Skin epidermis (tissue), 12 donors: Measurements from ENCODE around the gene POT1.

Experiments
- H3K27ac ChIP-seq, 21 experiments: fragments of 200-600 bp; sonication (generic) in 11 of 21; one replicate each; pipeline ENCODE4 v1.5.0; 2020; ENCODE audit warnings: mild to moderate bottlenecking in 3 of 21, inconsistent platforms in 2 of 21, moderate library complexity in 2 of 21
- H3K4me3 ChIP-seq, 7 experiments: fragments of 200-600 bp; sonication (generic) in 2 of 7; one replicate each; pipeline ENCODE4 v1.5.0; 2020; ENCODE audit warnings: inconsistent platforms in 2 of 7, mild to moderate bottlenecking in 2 of 7, moderate library complexity in 1 of 7

POT1 gene

DNA sequence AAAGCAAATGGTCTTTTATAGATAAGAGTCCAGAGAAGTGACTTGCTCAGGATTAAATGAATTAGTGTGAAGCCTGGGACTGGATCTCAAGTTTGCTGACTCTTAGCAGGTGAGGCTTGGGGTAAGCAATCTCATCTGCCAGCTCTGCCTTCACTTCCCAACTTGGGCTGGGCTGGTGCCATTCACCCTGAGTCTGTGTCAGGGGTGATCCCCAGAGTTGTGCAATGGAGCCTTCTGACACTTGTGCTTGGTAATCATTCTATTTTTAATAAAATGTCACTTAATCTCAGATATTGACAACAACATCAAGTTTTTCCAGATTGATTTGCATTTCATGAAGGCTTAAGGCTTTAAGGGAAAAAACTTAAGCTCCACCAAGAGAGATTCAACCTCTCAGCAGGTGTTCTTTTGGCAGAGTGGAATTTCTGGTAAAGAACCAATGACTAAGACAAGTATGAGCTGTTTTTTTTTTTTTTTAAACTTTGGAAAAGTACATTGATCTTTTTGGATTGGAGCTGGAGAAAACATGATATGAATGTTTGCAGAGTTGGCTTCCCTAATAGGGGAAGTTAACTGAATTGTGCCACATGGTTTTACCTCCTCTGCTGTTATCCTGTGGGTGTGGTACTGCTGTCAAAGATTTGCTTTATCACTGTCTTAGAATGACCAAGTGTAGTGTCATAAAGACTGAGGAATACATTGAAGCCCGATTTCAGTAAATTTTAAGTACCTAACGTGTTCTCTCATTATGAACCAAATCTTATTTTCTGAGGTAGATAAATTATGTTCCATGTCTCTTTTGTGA, 115.4 kb downstream of the POT1 start:
- Histone ChIP-seq H3K27ac (no peak overlapping the region), H3K4me3 (no peak overlapping the region)

DNA sequence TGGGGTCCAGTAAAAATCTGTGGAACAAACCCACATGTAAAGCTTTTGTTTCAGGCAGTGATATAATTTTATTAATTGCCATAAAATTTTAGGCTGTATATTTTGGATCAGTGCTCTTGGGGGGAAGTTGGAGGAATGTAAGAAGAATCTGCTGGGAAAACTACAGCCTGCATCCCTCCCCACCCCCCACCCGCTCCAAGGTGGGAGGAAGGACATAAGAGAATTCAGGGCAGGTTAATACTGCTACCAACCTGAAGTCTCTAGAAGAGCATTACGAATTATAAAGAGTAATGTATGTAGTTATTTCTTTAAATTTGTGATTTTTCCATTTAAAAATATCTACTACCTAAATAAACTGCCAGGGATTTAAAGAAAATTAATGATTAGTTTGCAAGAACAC, 116.9 kb downstream of the POT1 start:
- H3K4me3 ChIP-seq, result no peak overlapping the region
- H3K27ac ChIP-seq, result no peak overlapping the region

DNA sequence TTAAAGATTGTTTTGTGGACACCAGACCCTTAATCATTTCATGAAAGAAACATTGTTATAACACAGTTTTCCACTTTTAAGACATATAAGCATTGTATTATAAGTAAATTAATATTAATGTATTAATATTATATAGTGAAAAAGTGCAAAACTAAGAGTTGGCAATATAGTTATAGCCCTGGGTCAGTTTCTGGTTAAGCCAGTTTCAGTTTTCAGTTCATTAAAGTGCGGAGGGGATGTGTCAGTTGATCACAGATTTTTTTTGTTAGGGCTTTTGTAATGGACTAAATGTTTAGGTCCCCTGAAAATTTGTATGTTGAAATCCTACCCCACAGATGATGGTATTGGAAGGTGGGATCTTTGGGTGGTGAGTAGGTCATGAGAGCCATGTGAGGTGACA, 118.3 kb downstream of the POT1 start:
- Histone ChIP-seq H3K4me3 (no peak overlapping the region), H3K27ac (no peak overlapping the region)

DNA sequence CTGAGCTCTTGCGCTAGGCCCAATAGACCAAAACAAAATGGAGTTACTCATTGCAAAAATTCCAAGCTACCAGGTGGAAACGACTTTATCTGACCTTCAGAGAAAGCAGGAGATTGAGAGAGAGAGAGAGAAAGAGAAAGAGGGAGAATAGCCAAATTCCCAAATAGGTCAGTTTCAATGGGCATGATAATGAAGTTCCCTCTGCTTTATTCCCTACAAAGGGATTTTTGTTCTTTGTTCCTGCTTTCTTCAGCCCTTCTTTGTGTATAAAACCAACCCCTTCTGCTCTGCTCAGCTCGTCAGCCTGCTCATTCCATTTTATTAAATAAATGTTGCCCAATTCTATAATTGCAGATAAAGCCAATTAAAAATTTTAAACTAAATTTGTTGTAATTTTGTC, 119.0 kb downstream of the POT1 start:
- Histone ChIP-seq H3K4me3 (no peak overlapping the region), H3K27ac (no peak overlapping the region)

DNA sequence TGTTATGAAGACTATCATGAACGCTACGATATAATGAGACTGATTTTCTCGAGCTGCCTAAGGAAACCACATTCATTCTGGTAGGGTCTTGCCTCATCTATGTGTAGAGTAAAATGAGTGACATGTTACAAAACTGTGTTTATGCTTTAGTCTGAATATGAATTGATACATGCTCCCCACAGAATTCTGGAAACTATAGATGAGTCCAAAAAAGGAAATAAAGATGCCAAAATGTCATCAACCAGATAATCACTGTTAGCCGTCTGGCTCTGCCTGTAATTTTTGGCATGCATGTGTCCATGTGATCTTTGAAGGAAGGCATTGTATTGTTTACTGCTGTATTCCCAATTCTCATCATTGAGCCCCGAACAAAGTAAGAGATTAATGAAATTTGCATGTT, 121.4 kb downstream of the POT1 start:
- Histone ChIP-seq H3K27ac (no peak overlapping the region), H3K4me3 (no peak overlapping the region)

DNA sequence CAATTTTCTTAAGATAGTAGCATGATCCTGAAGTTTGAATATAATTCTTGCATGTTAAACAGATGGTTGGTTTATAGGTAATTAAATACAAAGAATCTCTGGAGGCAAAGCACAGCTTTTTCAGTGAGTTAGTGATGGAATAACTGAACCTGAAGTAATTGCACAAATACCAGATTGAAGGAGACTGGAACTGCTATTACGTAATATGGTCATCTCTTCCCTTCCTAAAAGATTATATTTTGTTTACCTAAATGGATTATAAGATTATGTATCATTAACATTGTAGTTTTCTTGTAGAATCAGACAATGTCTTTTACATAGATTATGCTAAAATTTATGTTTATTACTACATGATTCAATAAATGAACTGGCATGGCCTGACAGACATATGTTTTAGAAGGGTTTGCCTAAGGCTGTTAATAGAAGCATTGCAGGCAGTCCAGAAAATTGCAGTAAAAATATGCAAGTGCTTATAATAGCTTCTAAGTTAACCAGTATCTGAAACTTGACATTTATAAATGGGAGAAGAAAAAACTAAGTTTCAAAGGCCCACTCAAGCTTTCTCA, 128.2 kb downstream of the POT1 start:
- Histone ChIP-seq H3K27ac (no peak overlapping the region), H3K4me3 (no peak overlapping the region)

DNA sequence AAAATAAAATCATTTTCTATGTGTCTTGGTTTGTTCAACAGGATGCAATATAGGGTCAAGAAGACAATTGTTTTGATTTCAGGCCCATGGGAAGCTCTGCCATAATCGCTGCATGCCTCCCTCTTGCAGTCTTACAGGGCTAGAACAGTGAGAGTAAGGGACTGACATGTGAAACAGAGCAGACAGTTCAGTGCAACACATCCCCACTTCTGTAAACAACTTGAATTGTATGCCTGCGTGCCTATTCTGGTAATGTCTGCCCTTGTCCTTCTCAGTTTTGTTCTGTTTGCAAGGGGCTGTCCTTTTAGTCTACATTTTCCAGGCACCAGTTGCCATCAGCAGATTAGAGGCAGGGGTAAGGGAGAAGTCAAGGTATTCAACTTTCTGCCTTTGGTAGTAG, 129.2 kb downstream of the POT1 start:
- Histone ChIP-seq H3K27ac (no peak overlapping the region), H3K4me3 (no peak overlapping the region)

DNA sequence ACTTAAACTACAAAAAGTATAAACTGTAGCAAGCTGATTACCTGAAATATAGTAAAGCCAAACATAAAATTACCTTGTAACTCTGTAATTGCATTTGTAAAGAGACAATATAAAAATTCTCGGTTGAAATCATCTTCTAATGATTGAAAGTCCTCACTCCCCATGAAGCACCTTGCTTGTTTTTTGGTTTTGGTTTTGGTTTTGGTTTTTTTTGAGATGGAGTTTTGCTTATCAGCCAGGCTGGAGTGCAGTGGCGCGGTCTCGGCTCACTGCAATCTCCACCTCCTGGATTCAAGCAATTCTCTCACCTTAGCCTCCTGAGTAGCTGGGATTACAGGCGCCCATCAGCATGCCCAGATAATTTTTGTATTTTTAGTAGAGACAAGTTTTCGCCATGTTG, 130.2 kb downstream of the POT1 start:
- H3K4me3 ChIP-seq, result no peak overlapping the region
- H3K27ac ChIP-seq, result no peak overlapping the region

DNA sequence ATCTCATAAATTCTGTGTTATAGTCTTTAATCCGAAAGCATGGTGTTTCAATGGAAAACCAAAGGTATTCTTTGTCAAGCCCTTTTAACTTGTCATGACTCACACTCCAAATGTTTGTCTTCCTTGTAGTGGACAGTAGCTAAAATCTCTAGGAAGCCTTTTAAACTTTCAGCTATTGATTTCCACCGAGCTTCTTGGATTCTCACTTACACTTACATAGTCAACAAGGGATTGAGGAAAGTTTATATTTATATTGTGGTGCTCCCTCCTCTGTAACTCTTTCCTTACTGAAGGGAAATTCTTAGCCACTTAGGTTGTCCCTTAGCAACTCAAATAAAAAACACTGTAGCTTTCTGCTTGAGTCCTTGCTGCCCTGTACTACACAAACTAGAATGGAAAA, 132.9 kb downstream of the POT1 start:
- no peak overlapping the region for H3K27ac ChIP-seq

DNA sequence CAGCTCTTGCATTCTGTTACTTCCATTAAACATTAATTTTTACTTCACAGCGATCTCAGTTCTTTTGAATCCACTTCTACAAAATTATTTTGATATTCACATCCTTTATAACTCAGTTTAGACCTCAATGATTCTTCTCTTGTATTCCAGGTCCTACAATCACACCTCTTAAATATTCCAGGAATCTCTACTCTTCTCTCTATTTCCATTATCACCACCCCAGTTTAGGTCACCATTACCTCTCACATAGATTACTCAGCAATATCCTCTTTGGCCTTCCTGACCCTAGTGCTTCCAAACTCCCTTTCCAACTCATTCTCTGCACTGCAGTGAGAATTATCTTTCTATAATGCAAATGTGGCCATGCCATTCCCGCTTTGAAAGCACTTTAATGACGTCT, 136.9 kb downstream of the POT1 start:
- H3K4me3 ChIP-seq, result no peak overlapping the region
- H3K27ac ChIP-seq, result no peak overlapping the region

More for the DNA sequence above, 132.9 kb downstream of the POT1 start:
- H3K4me3 ChIP-seq, result no peak overlapping the region

DNA sequence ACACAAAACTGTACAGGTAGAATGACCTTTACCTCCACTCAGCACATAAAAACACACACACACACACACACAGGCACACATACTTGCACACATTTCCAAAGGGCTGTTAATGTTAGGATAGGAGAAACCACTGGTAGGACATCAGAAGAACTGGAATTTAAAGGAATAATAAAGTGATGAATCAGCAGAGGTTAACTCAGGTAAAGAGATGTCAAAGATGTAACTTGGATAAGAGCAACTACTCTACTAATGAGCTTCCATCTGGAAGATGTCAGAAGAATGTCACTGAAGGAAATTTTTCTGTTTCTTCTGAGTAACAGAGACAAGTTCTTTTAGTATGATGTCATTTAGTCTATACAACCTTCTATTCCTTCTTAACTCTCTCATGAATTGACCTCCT, 137.6 kb downstream of the POT1 start:
- Histone ChIP-seq H3K4me3 (no peak overlapping the region), H3K27ac (no peak overlapping the region)

DNA sequence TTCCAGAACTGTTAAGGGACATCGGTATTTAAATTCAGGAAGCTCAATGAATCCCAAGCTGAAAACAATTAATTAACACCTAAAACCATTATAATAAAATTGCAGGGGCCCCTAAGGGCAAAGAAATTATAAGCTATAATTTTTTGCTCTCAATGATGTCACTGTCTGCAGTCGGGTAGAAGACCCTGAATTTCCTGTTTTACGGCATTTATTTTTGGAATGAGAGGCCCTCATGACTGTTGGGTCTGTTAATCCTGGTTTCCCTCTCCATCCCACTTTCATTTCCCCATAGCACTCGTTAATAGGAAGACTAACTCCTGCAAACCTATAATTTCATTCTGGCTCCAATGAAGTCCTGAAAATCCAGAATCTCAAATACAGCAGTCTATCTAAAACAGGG, 138.2 kb downstream of the POT1 start:
- H3K4me3 ChIP-seq, result no peak overlapping the region

DNA sequence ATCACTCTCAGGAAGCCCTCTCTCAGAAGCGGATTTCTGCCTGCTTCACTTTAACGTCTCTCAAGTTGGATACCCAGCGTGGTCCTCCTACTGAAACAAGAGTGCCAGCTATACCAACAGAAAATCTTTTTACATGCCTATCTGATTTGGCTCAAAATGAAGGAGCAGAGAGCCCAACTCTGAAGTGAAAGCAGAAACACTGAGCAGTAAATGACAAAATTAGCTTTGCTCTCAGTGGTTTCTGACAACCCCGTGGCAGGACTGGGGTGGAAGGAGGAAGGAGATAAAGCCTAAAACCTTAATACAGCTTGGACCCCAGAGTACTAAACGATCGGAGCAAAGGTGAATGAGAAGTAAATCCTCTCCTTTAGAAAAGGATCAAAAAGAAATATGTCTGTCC, 139.0 kb downstream of the POT1 start:
- H3K4me3 ChIP-seq, result no peak overlapping the region
- H3K27ac ChIP-seq, result no peak overlapping the region

More for the DNA sequence above, 138.2 kb downstream of the POT1 start:
- H3K27ac ChIP-seq, result no peak overlapping the region

DNA sequence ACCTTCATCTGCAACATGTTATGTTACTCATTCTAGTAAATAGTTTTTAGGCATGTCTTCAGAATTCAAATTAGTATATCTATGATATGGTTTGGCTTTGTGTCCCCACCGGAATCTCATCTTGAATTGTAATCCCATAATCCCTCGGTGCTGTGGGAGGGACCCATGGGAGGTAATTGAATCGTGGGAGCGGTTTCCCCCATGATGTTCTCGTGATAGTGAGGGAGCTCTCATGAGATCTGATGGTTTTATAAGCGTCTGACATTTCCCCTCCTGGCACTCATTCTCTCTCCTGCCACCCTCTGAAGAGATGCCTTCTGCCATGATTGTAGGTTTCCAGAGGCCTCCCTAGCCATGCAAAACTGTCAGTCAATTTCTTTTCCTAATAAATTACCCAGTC, 143.6 kb downstream of the POT1 start:
- no peak overlapping the region for H3K27ac ChIP-seq
- H3K4me3 ChIP-seq, result no peak overlapping the region

DNA sequence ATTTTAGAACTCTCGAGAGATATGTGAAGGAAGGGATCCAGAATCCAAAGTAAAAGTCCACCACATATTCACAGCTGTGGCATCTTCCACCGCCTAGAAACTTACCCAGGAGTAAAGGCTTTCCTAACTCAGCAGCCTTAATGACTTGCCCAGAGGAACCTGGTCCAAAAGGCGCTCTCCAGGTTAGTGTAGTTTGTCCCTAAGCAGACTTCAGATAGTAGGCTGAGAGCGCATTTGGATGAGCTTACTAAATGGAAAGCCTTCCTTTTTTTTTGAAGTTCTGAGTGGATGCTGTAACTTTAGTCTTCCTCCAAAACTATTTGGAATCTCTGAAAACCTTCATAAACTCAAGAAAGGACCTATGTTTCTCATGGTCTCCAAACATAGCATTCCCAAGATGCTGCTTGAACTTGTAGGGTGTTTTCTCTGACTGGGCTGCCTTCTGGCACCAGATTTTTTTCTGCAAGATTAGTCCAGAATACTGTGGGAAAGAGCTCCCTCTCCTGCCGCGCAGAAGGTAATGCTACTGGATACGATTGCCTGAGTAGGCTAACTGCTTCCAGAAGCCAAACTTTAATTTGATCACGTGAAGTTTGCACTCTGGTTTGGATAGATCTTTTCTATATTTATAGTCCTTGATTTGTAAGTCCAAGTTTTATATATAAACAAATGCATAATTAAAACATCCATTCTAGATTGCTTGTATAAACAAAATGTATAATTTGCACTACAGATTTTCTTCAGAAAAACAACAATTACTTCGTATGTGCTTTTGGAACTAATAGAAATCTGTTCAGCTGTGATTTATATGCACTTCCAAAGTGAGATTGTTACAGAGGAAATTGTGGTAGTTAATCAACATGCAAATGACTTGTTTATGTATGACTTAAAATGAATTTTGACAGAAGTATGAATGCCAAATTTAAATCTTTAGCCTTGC, 144.5 kb downstream of the POT1 start:
- Histone ChIP-seq H3K27ac (no peak overlapping the region), H3K4me3 (no peak overlapping the region)

DNA sequence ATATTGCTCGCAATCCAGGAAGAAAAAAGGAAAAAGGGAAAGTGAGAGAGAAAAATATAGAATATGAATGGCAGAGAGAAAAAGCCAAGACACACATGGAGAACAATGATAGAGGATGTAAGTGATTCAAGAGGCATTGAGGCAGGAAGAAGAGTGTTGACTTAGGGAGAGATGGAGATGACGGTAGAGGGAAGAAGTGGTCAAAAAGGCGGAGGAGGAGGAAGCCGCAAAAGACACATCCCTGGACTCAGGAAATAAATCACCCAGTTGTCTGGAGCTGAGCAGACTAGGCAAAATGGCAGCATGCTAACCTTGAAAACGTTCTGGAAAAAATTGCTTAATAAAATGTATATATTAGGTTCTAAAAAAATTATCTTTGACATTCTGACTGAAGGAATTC, 146.4 kb downstream of the POT1 start:
- Histone ChIP-seq H3K27ac (no peak overlapping the region), H3K4me3 (no peak overlapping the region)

DNA sequence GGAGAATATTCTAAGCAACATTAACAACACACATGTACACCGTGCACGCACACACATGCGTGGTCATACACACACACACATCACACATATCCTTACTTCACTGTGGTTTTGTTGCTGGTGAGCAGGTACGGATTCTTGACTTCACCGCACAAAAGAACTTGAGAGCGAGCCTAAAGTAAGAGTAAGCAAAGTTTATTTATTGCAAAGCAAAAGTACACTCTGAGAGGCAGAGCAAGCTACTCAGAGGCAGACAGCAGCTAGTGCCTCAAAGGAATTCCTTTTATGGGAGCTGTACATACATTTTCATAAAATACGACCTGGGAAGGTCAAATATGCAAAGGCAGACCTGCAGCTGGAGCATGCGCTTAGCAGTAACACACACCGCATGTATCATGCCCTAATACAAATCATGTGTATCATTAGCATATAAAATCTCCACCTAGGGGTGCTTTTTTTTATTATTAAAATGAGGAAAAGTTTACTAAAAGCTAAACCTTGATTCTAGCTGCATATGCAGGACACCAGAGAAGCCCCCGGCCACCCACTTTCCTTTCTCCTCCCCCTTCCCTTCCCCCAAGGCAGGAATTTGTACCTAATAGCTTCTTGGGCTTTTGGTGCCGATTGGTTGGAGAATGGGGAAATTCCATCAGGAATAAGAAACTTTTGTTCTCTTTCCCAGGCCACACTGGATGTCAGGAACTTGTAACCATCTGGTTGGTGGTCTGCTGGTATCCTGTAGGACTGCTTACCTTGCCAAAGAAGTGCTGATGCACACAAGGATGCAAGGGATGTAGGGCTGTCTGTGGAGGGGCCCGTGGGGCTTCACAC, 147.5 kb downstream of the POT1 start:
- H3K27ac ChIP-seq, result no peak overlapping the region
- H3K4me3 ChIP-seq, result no peak overlapping the region

DNA sequence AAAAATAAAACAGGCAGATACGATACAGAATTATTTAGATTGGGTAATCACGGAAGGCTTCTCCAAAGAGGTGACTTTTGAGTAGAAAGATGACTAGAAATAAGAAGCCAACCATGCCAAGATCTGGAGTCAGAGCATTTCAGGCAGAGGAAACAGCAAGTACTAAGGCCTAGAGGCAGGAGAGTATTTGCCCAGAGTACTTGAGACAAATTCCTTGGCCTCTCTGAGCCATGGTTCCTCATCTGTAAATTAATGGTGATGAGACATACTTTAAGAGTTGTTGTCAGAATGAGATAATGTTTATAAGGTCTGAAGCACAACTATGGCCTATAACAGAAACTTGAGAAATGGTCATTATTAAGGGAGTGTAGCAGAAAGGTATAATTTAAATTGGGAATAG, 148.2 kb downstream of the POT1 start:
- Histone ChIP-seq H3K4me3 (no peak overlapping the region), H3K27ac (no peak overlapping the region)

DNA sequence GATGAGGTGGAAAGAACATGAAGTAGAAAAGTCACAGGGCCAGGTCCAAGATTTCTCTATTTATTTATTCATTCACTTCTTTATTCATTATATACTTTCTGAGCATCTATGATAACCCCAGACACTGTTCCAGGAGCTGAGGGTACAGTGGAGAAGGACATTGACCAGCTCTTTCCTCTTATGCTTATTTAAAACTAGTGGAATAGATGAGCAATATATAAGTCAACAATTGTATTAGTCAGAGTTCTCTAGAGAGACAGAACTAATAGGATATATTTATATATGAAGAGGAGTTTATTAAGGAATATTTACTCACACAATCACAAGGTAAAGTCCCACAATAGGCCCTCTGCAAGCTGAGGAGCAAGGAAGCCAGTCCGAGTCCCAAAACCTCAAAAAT, 149.0 kb downstream of the POT1 start:
- Histone ChIP-seq H3K4me3 (no peak overlapping the region), H3K27ac (no peak overlapping the region)

DNA sequence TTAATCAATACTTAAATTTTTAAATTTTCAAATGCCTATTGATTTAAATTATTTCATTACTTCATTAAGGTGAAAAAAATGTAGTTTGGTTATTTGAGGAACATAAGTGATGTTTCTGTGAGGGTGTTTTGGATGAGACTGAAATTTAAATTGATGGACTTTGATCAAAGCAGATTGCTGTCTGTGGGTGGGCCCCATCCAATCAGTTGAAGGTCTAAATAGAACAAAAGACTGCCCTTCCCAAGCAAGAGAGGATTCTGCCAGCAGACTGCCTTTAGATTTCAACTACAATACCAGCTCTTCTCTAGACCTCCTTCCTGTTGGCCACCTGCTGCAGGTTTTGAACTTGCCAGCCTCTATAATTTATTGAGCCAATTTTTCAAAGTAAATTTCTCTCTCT, 149.6 kb downstream of the POT1 start:
- no peak overlapping the region for H3K4me3 ChIP-seq

More for the DNA sequence above, 149.6 kb downstream of the POT1 start:
- H3K27ac ChIP-seq, result no peak overlapping the region
